Neural progenitor cell (in vitro differentiated cells): ENCODE data around the gene STMN3.

ENCODE experiments used
- CTCF ChIP-seq: fragments of 200-600 bp; sonication (generic); IDR thresholded peaks from 2 replicates; pipeline ENCODE4 v1.5.1; 2017; ENCODE audit warnings: antibody characterized with exemption, mild to moderate bottlenecking
- EZH2 ChIP-seq: fragments of 200-600 bp; sonication (generic); IDR thresholded peaks from 2 replicates; pipeline ENCODE4 v1.6.1; 2017; ENCODE audit warnings: antibody characterized with exemption, mild to moderate bottlenecking, moderate library complexity
- EZH2phosphoT487 ChIP-seq: fragments of 200-600 bp; sonication (generic); IDR thresholded peaks from 2 replicates; pipeline ENCODE4 v1.6.1; 2017; ENCODE audit warnings: antibody characterized with exemption

- TF ChIP-seq CTCF (no peak), EZH2phosphoT487 (no peak), EZH2 (no peak)
Observed at GRCh38 chr20:63664143-63664851, 11.1 kb upstream of the STMN3 start.
